Measurements from ENCODE around the gene TMEM150C.

The TMEM150C gene

GRCh38 chr4:82522472-82522871, 39.3 kb downstream of the TMEM150C start:
- in situ Hi-C loops (cut with MboI; ENCODE audit: low sequenced_read_pairs, unreplicated experiment), result no loop called here
- DNase-seq (ENCODE audit: low spot score), result no peak
- TF ChIP-seq CTCF (IDR thresholded peaks at IDR 0.05; ENCODE audit: borderline replicate concordance, control extremely low read depth, extremely low read depth, insufficient read depth, missing control alignments), result no peak

GRCh38 chr4:82521283-82521682, 40.5 kb downstream of the TMEM150C start:
- TF ChIP-seq CTCF (IDR thresholded peaks at IDR 0.05; ENCODE audit: borderline replicate concordance, control extremely low read depth, extremely low read depth, insufficient read depth, missing control alignments), result no peak
- in situ Hi-C loops (cut with MboI; ENCODE audit: low sequenced_read_pairs, unreplicated experiment), result no loop called here
- no peak for DNase-seq (ENCODE audit: low spot score)

GRCh38 chr4:82519776-82520175, 42.0 kb downstream of the TMEM150C start:
- TF ChIP-seq CTCF (IDR thresholded peaks at IDR 0.05; ENCODE audit: borderline replicate concordance, control extremely low read depth, extremely low read depth, insufficient read depth, missing control alignments), result no peak
- no peak for DNase-seq (ENCODE audit: low spot score)
- in situ Hi-C loops (cut with MboI; ENCODE audit: low sequenced_read_pairs, unreplicated experiment), result no loop called here

- DNase-seq (ENCODE audit: low spot score), result no peak
- no peak for TF ChIP-seq CTCF (IDR thresholded peaks at IDR 0.05; ENCODE audit: borderline replicate concordance, control extremely low read depth, extremely low read depth, insufficient read depth, missing control alignments)
- in situ Hi-C loops (cut with MboI; ENCODE audit: low sequenced_read_pairs, unreplicated experiment), result no loop called here
Measured at GRCh38 chr4:82519072-82519471, 42.7 kb downstream of the TMEM150C start.

- no peak for TF ChIP-seq CTCF (IDR thresholded peaks at IDR 0.05; ENCODE audit: borderline replicate concordance, control extremely low read depth, extremely low read depth, insufficient read depth, missing control alignments)
- DNase-seq (ENCODE audit: low spot score), result no peak
- in situ Hi-C loops (cut with MboI; ENCODE audit: low sequenced_read_pairs, unreplicated experiment), result no loop called here
Measured at GRCh38 chr4:82517043-82517442, 44.7 kb downstream of the TMEM150C start.

GRCh38 chr4:82515705-82516104, 46.1 kb downstream of the TMEM150C start:
- TF ChIP-seq CTCF (IDR thresholded peaks at IDR 0.05; ENCODE audit: borderline replicate concordance, control extremely low read depth, extremely low read depth, insufficient read depth, missing control alignments), result no peak
- DNase-seq (ENCODE audit: low spot score), result no peak
- in situ Hi-C loops (cut with MboI; ENCODE audit: low sequenced_read_pairs, unreplicated experiment), result no loop called here

- no peak for DNase-seq (ENCODE audit: low spot score)
- no peak for TF ChIP-seq CTCF (IDR thresholded peaks at IDR 0.05; ENCODE audit: borderline replicate concordance, control extremely low read depth, extremely low read depth, insufficient read depth, missing control alignments)
- in situ Hi-C loops (cut with MboI; ENCODE audit: low sequenced_read_pairs, unreplicated experiment), result no loop called here
Measured at GRCh38 chr4:82513382-82513781, 48.4 kb downstream of the TMEM150C start.

Data from GM13976 (cell line).